ENCODE measurements around the gene TRPM2. TPM values are rescaled to one million over a fixed set of nuclear protein-coding genes. Genes with fewer than 3 reads are reported as not detected.
"Not testable (repeated sequence)": the region's sequence is repeated elsewhere in the genome, so short reads cannot be mapped to it uniquely, and the experiment has no call there.

The TRPM2 gene
- total RNA-seq, 1 donor from 2014 or later, result 1.2 TPM

- DNase-seq, result no peak
Observed at GRCh38 chr21:44463724-44464123, 110.3 kb downstream of the TRPM2 start.

- DNase-seq, result no peak
Observed at GRCh38 chr21:44464351-44464750, 110.9 kb downstream of the TRPM2 start.

- no peak for DNase-seq
Observed at GRCh38 chr21:44466351-44466954, 113.0 kb downstream of the TRPM2 start.

GRCh38 chr21:44466996-44467858 lies 113.8 kb downstream of the TRPM2 start:
- DNase-seq, result no peak

GRCh38 chr21:44467859-44468195 lies 114.4 kb downstream of the TRPM2 start:
- no peak for DNase-seq

GRCh38 chr21:44471341-44471740 lies 117.9 kb downstream of the TRPM2 start:
- no peak for DNase-seq

GRCh38 chr21:44471996-44472395 lies 118.6 kb downstream of the TRPM2 start:
- no peak for DNase-seq

- no peak for DNase-seq
Observed at GRCh38 chr21:44473915-44474555, 120.6 kb downstream of the TRPM2 start.

GRCh38 chr21:44475266-44475845 lies 121.9 kb downstream of the TRPM2 start:
- no peak for DNase-seq

- DNase-seq, result no peak
Observed at GRCh38 chr21:44477131-44477530, 123.7 kb downstream of the TRPM2 start.

- no peak for DNase-seq
Observed at GRCh38 chr21:44477712-44478111, 124.3 kb downstream of the TRPM2 start.

- DNase-seq, result no peak
Observed at GRCh38 chr21:44478124-44478800, 124.8 kb downstream of the TRPM2 start.

- no peak for DNase-seq
Observed at GRCh38 chr21:44478801-44479167, 125.4 kb downstream of the TRPM2 start.

GRCh38 chr21:44479556-44480199 lies 126.3 kb downstream of the TRPM2 start:
- DNase-seq, result not testable (repeated sequence)

GRCh38 chr21:44480200-44481053 lies 127.0 kb downstream of the TRPM2 start:
- no peak for DNase-seq

GRCh38 chr21:44482581-44483287 lies 129.3 kb downstream of the TRPM2 start:
- no peak for DNase-seq

GRCh38 chr21:44483288-44484237 lies 130.1 kb downstream of the TRPM2 start:
- no peak for DNase-seq

- no peak for DNase-seq
Observed at GRCh38 chr21:44484498-44485253, 131.3 kb downstream of the TRPM2 start.
